K562 (cell line): ENCODE data around the gene TMC4. TPM values are rescaled to one million over a fixed set of nuclear protein-coding genes. Genes with fewer than 3 reads are reported as not detected.

Source experiments
- CHD2 ChIP-seq: IDR thresholded peaks from 2 replicates; pipeline ENCODE4 v1.6.1; 2011; ENCODE audit warnings: low read depth, low read length
- DMBX1 ChIP-seq: fragments of 250-450 bp; sonication (Bioruptor Pico); IDR thresholded peaks from 2 replicates; pipeline ENCODE4 v1.8.0; 2022; ENCODE audit warnings: inconsistent platforms, mild to moderate bottlenecking, moderate library complexity, borderline replicate concordance
- EHMT2 ChIP-seq: fragments of 450-650 bp; IDR thresholded peaks from 2 replicates; pipeline ENCODE4 v1.6.1; 2018; ENCODE audit warnings: antibody characterized with exemption
- ELK3 ChIP-seq: fragments of 450-650 bp; formaldehyde crosslinking; IDR thresholded peaks from 2 replicates; pipeline ENCODE4 v1.4.0; 2020; ENCODE audit warnings: mild to moderate bottlenecking
- KLF10 ChIP-seq: fragments of 250-450 bp; sonication (Bioruptor Pico); IDR thresholded peaks from 2 replicates; pipeline ENCODE4 v1.6.1; 2021; ENCODE audit warnings: matching md5 sums
- LARP7 ChIP-seq: fragments of 450-650 bp; IDR thresholded peaks from 2 replicates; pipeline ENCODE4 v1.6.1; 2016
- NFXL1 ChIP-seq: fragments of 450-650 bp; formaldehyde crosslinking; IDR thresholded peaks from 2 replicates; pipeline ENCODE4 v1.4.0; 2021; ENCODE audit warnings: mild to moderate bottlenecking
- PREB ChIP-seq: sonication (generic); formaldehyde crosslinking; IDR thresholded peaks from 2 replicates; pipeline ENCODE4 v1.8.1; 2023; ENCODE audit warnings: mild to moderate bottlenecking, missing genetic modification reagents
- RBBP5 ChIP-seq: fragments of 200-600 bp; sonication (generic); IDR thresholded peaks from 2 replicates; pipeline ENCODE4 v1.6.1; 2012; ENCODE audit warnings: borderline replicate concordance, mild to moderate bottlenecking, low read length, control low read depth, inconsistent platforms; ENCODE audit not compliant: insufficient read depth, poor library complexity, severe bottlenecking
- RBFOX2 ChIP-seq: fragments of 200-400 bp; formaldehyde crosslinking; IDR thresholded peaks from 2 replicates; pipeline ENCODE4 v1.6.1; 2017; ENCODE audit warnings: low read depth, mild to moderate bottlenecking, low read length, moderate library complexity
- TAF9B ChIP-seq: fragments of 450-650 bp; IDR thresholded peaks from 2 replicates; pipeline ENCODE4 v1.6.1; 2018; ENCODE audit warnings: mild to moderate bottlenecking; ENCODE audit not compliant: partially characterized antibody
- TAL1 ChIP-seq: fragments of 450-650 bp; IDR thresholded peaks from 2 replicates; pipeline ENCODE4 v1.6.1; 2016; ENCODE audit warnings: mild to moderate bottlenecking
- TEAD4 ChIP-seq, 2 experiments: sonication (generic) in 1 of 2; formaldehyde crosslinking in 1 of 2; IDR thresholded peaks; 2 replicates each; pipeline versions ENCODE4 v1.6.1 to v1.8.0; 2012 to 2022; ENCODE audit warnings: borderline replicate concordance in 1 of 2, inconsistent platforms in 1 of 2, low read length in 1 of 2, mild to moderate bottlenecking in 1 of 2, missing genetic modification reagents in 1 of 2
- ZBTB43 ChIP-seq: sonication (generic); formaldehyde crosslinking; IDR thresholded peaks from 2 replicates; pipeline ENCODE4 v1.8.0; 2023; ENCODE audit warnings: mild to moderate bottlenecking, missing genetic modification reagents
- ZNF639 ChIP-seq, 2 experiments: fragments of 200-800 bp in 1 of 2; sonication (Bioruptor generic) in 1 of 2; sonication (generic) in 1 of 2; formaldehyde crosslinking in 1 of 2; IDR thresholded peaks in 1 of 2; conservative IDR thresholded peaks in 1 of 2; 2 replicates each; pipeline versions ENCODE4 v1.5.0 to v1.6.1; 2016 to 2020; ENCODE audit warnings: missing compliant biosample characterization in 1 of 2, missing genetic modification characterization in 1 of 2, missing genetic modification reagents in 1 of 2
- ZNF644 ChIP-seq: fragments of 200-800 bp; sonication (Bioruptor generic); IDR thresholded peaks from 2 replicates; pipeline ENCODE4 v1.6.1; 2016; ENCODE audit warnings: low read depth, missing genetic modification characterization, missing compliant biosample characterization
- polyA plus RNA-seq, 8 experiments: library from polyadenylated mRNA; depleted of rRNA in 4 of 8; stranded (reverse) in 5 of 8; unstranded in 3 of 8; fragments of >200 nt; fragmentation: Nextera tagmentation in 2 of 8; fragmentation: Illumina TruSeq in 1 of 8; extraction: Ambion mirVana in 2 of 8; extraction: Trizol in 1 of 8; gene quantifications; 2 replicates each; pipeline versions ENCODE4 v1.2.1 to v1.2.3, GENCODE V29; 2011 to 2014; ENCODE audit warnings: inconsistent platforms in 1 of 8, missing spikeins in 1 of 8
- total RNA-seq, 7 experiments: library from RNA; depleted of rRNA in 6 of 7; stranded (reverse); fragments of >200 nt in 6 of 7; fragmentation: Illumina TruSeq in 2 of 7; extraction: Trizol in 2 of 7; gene quantifications; 2 replicates each; pipeline versions ENCODE4 v1.2.1 to v1.2.3, GENCODE V29; 2011 to 2021; ENCODE audit warnings: low replicate concordance in 1 of 7
- TF ChIP-seq, protein P1 (sequence below): fragments of 450-650 bp; formaldehyde crosslinking; IDR thresholded peaks from 2 replicates; pipeline ENCODE4 v1.4.0; 2022; ENCODE audit warnings: mild to moderate bottlenecking, moderate library complexity
- TF ChIP-seq, protein P2 (sequence below): fragments of 250-450 bp; sonication (Bioruptor Pico); IDR thresholded peaks from 2 replicates; pipeline ENCODE4 v1.9.0; 2021; ENCODE audit warnings: mild to moderate bottlenecking

The TMC4 gene
- total and polyA plus RNA-seq, 9 of the 15 experiments (the other 6 are each of a cell fraction or from before 2014, with no cell fraction given), result 0.12 to 0.79 (median 0.36) TPM; not detected in 2

GRCh38 chr19:54137699-54138488, 35.1 kb downstream of the TMC4 start, which contains the start of gene CNOT3 (continued):
- TF ChIP-seq, protein P1, sequence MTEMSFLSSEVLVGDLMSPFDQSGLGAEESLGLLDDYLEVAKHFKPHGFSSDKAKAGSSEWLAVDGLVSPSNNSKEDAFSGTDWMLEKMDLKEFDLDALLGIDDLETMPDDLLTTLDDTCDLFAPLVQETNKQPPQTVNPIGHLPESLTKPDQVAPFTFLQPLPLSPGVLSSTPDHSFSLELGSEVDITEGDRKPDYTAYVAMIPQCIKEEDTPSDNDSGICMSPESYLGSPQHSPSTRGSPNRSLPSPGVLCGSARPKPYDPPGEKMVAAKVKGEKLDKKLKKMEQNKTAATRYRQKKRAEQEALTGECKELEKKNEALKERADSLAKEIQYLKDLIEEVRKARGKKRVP (CRISPR knock-in tag), result no peak
- TF ChIP-seq TAL1 (no peak), DMBX1 (CRISPR knock-in tag) (no peak), RBFOX2 (peak; percentile 86), RBBP5 (peak; percentile 49), ZBTB43 (CRISPR knock-in tag) (no peak), ZNF644 (tag) (no peak), PREB (CRISPR knock-in tag) (no peak), ZNF639 (CRISPR knock-in tag; conservative IDR thresholded peaks at IDR 0.05 in 1 of 2, IDR thresholded peaks at IDR 0.05 in 1 of 2) (peak in 1 of 2 experiments; percentile 67; a peak in 1 of 4 replicates), ELK3 (CRISPR knock-in tag) (no peak), TEAD4 (IDR thresholded peaks at IDR 0.05; ENCODE audit: low read length) (no peak), TEAD4 (CRISPR knock-in tag; IDR thresholded peaks at IDR 0.05; ENCODE audit: borderline replicate concordance) (no peak), LARP7 (no peak), TAF9B (no peak), EHMT2 (no peak), KLF10 (CRISPR knock-in tag) (no peak), NFXL1 (CRISPR knock-in tag) (no peak), CHD2 (no peak)
- TF ChIP-seq, protein P2, sequence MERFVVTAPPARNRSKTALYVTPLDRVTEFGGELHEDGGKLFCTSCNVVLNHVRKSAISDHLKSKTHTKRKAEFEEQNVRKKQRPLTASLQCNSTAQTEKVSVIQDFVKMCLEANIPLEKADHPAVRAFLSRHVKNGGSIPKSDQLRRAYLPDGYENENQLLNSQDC, result no peak
